ENCODE measurements around the gene JAGN1.
"Not testable (repeated sequence)": the region's sequence is repeated elsewhere in the genome, so short reads cannot be mapped to it uniquely, and the experiment has no call there.

Gene JAGN1

GRCh38 chr3:9916734-9917680 is 26.6 kb downstream of the JAGN1 start, which contains the start of gene IL17RC:
Gene IL17RC, plus strand, starts transcription at chr3:9917098. Its CDS starts 218 bp downstream, at chr3:9917316.
- peak in 1 of 2 donors; percentile 31 for DNase-seq (ENCODE audit: low read depth in 2 of 2)

GRCh38 chr3:9917820-9918219 is 27.4 kb downstream of the JAGN1 start:
- DNase-seq (ENCODE audit: low read depth in 2 of 2) = no peak

GRCh38 chr3:9918261-9919038 is 28.0 kb downstream of the JAGN1 start:
- no peak for DNase-seq (ENCODE audit: low read depth in 2 of 2)

GRCh38 chr3:9928158-9928557 is 37.7 kb downstream of the JAGN1 start:
- no peak for DNase-seq (ENCODE audit: low read depth in 2 of 2)

- DNase-seq (ENCODE audit: low read depth in 2 of 2) = no peak
These were observed 40.5 kb downstream of the JAGN1 start for GRCh38 chr3:9930804-9931418.

GRCh38 chr3:9932535-9932842 is 42.1 kb downstream of the JAGN1 start:
- DNase-seq (ENCODE audit: low read depth in 2 of 2) = no peak

GRCh38 chr3:9932843-9933560 is 42.6 kb downstream of the JAGN1 start:
- peak; percentile 81 to 87 for DNase-seq (ENCODE audit: low read depth in 2 of 2)

GRCh38 chr3:9933561-9934234 is 43.3 kb downstream of the JAGN1 start, which contains the start of gene CRELD1:
Gene CRELD1, plus strand, starts transcription at chr3:9933834. Its CDS starts 605 bp downstream, at chr3:9934439.
- peak; percentile 95 to 96 for DNase-seq (ENCODE audit: low read depth in 2 of 2)

- DNase-seq (ENCODE audit: low read depth in 2 of 2) = no peak
These were observed 43.8 kb downstream of the JAGN1 start for GRCh38 chr3:9934235-9934621.

- DNase-seq (ENCODE audit: low read depth in 2 of 2) = no peak
These were observed 44.6 kb downstream of the JAGN1 start for GRCh38 chr3:9934993-9935392.

GRCh38 chr3:9935966-9936510 is 45.6 kb downstream of the JAGN1 start:
- DNase-seq (ENCODE audit: low read depth in 2 of 2) = no peak

GRCh38 chr3:9937486-9938238 is 47.3 kb downstream of the JAGN1 start:
- no peak for DNase-seq (ENCODE audit: low read depth in 2 of 2)

- no peak for DNase-seq (ENCODE audit: low read depth in 2 of 2)
These were observed 48.6 kb downstream of the JAGN1 start for GRCh38 chr3:9938966-9939365.

GRCh38 chr3:9939906-9940305 is 49.5 kb downstream of the JAGN1 start:
- DNase-seq (ENCODE audit: low read depth in 2 of 2) = not testable (repeated sequence)

GRCh38 chr3:9940746-9941145 is 50.3 kb downstream of the JAGN1 start:
- no peak for DNase-seq (ENCODE audit: low read depth in 2 of 2)

GRCh38 chr3:9942164-9942563 is 51.8 kb downstream of the JAGN1 start:
- no peak for DNase-seq (ENCODE audit: low read depth in 2 of 2)

- DNase-seq (ENCODE audit: low read depth in 2 of 2) = no peak
These were observed 52.7 kb downstream of the JAGN1 start for GRCh38 chr3:9942934-9943690.
